CD14-positive monocyte (primary cell): ENCODE data around the gene TMEM209. TPM values are rescaled to one million over a fixed set of nuclear protein-coding genes. Genes with fewer than 3 reads are reported as not detected.

ENCODE experiments used
- DNase-seq, 3 donors: peaks; one replicate each; pipeline ENCODE4 v3.0.0-alpha.2; 2011 to 2022
- H2AFZ ChIP-seq: 2 replicates; pipeline ENCODE4 v1.6.0; 2012; ENCODE audit warnings: mild to moderate bottlenecking, low read depth, low read length, inconsistent platforms; ENCODE audit not compliant: insufficient read depth, poor library complexity, severe bottlenecking
- H3K27ac ChIP-seq, 2 donors: 1 replicate in 1 of 2; 2 replicates in 1 of 2; pipeline ENCODE4 v1.5.1; 2012 to 2013; ENCODE audit warnings: low read length in 2 of 2, control low read depth in 1 of 2, inconsistent platforms in 1 of 2, low read depth in 1 of 2, mild to moderate bottlenecking in 1 of 2
- H3K27me3 ChIP-seq, 2 donors: one replicate each; pipeline versions ENCODE4 v1.6.0 to v1.6.1; 2011 to 2013; ENCODE audit warnings: low read length in 2 of 2; ENCODE audit not compliant: control insufficient read depth in 2 of 2, insufficient read depth in 2 of 2
- H3K36me3 ChIP-seq, 2 donors: replicated peaks in 1 of 2; 1 replicate in 1 of 2; 2 replicates in 1 of 2; pipeline versions ENCODE4 v1.5.1 to v1.6.1; 2012 to 2013; ENCODE audit warnings: low read length in 2 of 2, control low read depth in 1 of 2, inconsistent platforms in 1 of 2, mild to moderate bottlenecking in 1 of 2; ENCODE audit not compliant: insufficient read depth in 2 of 2, control insufficient read depth in 1 of 2
- H3K4me1 ChIP-seq, 2 donors: 1 replicate in 1 of 2; 2 replicates in 1 of 2; pipeline versions ENCODE4 v1.5.1 to v1.6.1; 2012 to 2013; ENCODE audit warnings: low read length in 2 of 2, control low read depth in 1 of 2, inconsistent platforms in 1 of 2, mild to moderate bottlenecking in 1 of 2, moderate library complexity in 1 of 2; ENCODE audit not compliant: insufficient read depth in 2 of 2, control insufficient read depth in 1 of 2
- H3K4me2 ChIP-seq: replicated peaks from 2 replicates; pipeline ENCODE3; 2012; ENCODE audit warnings: low read length, moderate library complexity, mild to moderate bottlenecking; ENCODE audit not compliant: poor library complexity, severe bottlenecking; ENCODE audit errors: extremely low read depth
- H3K4me3 ChIP-seq, 3 experiments: fragments of 200-600 bp in 1 of 3; sonication (generic) in 1 of 3; replicated peaks in 1 of 3; 1 replicate in 2 of 3; 2 replicates in 1 of 3; pipeline ENCODE4 v1.5.1; 2011 to 2013; ENCODE audit warnings: low read length in 3 of 3, mild to moderate bottlenecking in 3 of 3, control low read depth in 2 of 3, low read depth in 2 of 3, inconsistent platforms in 1 of 3, moderate library complexity in 1 of 3
- H3K79me2 ChIP-seq: 2 replicates; pipeline ENCODE4 v1.6.0; 2012; ENCODE audit warnings: mild to moderate bottlenecking, control low read depth, inconsistent platforms, low read length, moderate library complexity; ENCODE audit not compliant: insufficient read depth
- H3K9ac ChIP-seq: 2 replicates; pipeline ENCODE4 v1.6.0; 2017; ENCODE audit warnings: low read length, mild to moderate bottlenecking; ENCODE audit not compliant: insufficient read depth, poor library complexity, severe bottlenecking
- H3K9me3 ChIP-seq, 2 donors: replicated peaks in 1 of 2; 1 replicate in 1 of 2; 2 replicates in 1 of 2; pipeline versions ENCODE4 v1.5.1 to v1.6.1; 2012 to 2013; ENCODE audit warnings: low read length in 2 of 2, control low read depth in 1 of 2; ENCODE audit not compliant: control insufficient read depth in 1 of 2, insufficient read depth in 1 of 2
- H4K20me1 ChIP-seq: 2 replicates; pipeline ENCODE4 v1.6.0; 2012; ENCODE audit warnings: mild to moderate bottlenecking, low read length, control low read depth, moderate library complexity; ENCODE audit not compliant: insufficient read depth
- H3K27ac Mint-ChIP-seq, 7 donors: one replicate each; pipeline ENCODE4 v1.8.0; 2020; ENCODE audit warnings: mild to moderate bottlenecking in 7 of 7, mixed read lengths in 7 of 7, moderate library complexity in 6 of 7, inconsistent platforms in 2 of 7
- H3K27me3 Mint-ChIP-seq, 3 donors: one replicate each; pipeline ENCODE4 v1.8.0; 2021 to 2022; ENCODE audit warnings: low read depth in 3 of 3, mild to moderate bottlenecking in 3 of 3, mixed read lengths in 3 of 3, moderate library complexity in 3 of 3, inconsistent platforms in 1 of 3
- H3K36me3 Mint-ChIP-seq, 2 donors: one replicate each; pipeline ENCODE4 v1.8.0; 2020; ENCODE audit warnings: mixed read lengths in 2 of 2, inconsistent platforms in 1 of 2, mild to moderate bottlenecking in 1 of 2
- H3K4me1 Mint-ChIP-seq: one replicate; pipeline ENCODE4 v1.8.0; 2020; ENCODE audit warnings: mild to moderate bottlenecking, mixed read lengths
- H3K4me3 Mint-ChIP-seq, 2 donors: one replicate each; pipeline ENCODE4 v1.8.0; 2020; ENCODE audit warnings: mild to moderate bottlenecking in 2 of 2, mixed read lengths in 2 of 2, moderate library complexity in 1 of 2
- H3K9me3 Mint-ChIP-seq, 7 donors: one replicate each; pipeline ENCODE4 v1.8.0; 2020 to 2022; ENCODE audit warnings: mixed read lengths in 7 of 7, mild to moderate bottlenecking in 6 of 7, moderate library complexity in 6 of 7, inconsistent platforms in 2 of 7
- WGBS: methylation state at CpG from one replicate; pipeline ENCODE4 v1.1.5; 2013; ENCODE audit warnings: missing lambda C conversion rate; ENCODE audit not compliant: insufficient coverage; 5-methylcytosine and 5-hydroxymethylcytosine counted together
- intact Hi-C, 2 donors: fragments of 100-400 bp; cut with micrococcal nuclease; formaldehyde crosslinking; loops; one replicate each; pipeline versions ENCODE4 v1.15.0 to v1.15.1; 2023
- polyA plus RNA-seq, 3 donors: library from polyadenylated mRNA; depleted of rRNA in 1 of 3; unstranded in 2 of 3; stranded (reverse) in 1 of 3; fragments of 300-500 nt in 2 of 3; fragments of >200 nt in 1 of 3; fragmentation: Illumina TruSeq in 2 of 3; gene quantifications; 1 replicate in 2 of 3; 2 replicates in 1 of 3; pipeline ENCODE4 v1.2.3, GENCODE V29; 2012 to 2021
- TF ChIP-seq, protein P1 (sequence below): fragments of 200-600 bp; IDR thresholded peaks from one replicate; pipeline ENCODE4 v1.8.0; 2022; ENCODE audit warnings: antibody characterized with exemption, mild to moderate bottlenecking

TMEM209 gene
- polyA plus RNA-seq, 3 donors: 7.7 to 16.7 (median 9.6) TPM

GRCh38 chr7:130207642-130208041, 2.4 kb upstream of the TMEM209 start, which contains the start of gene SSMEM1:
TSS of gene SSMEM1 (plus strand) at chr7:130207860. CDS start at chr7:130207911, 51 bp downstream.
- Histone ChIP-seq H2AFZ (peak within 1 kb of the TSS; percentile 27), H3K4me1 (peaks cover 6 to 11% of the 10 kb centered on the region in 2 donors)

DNA sequence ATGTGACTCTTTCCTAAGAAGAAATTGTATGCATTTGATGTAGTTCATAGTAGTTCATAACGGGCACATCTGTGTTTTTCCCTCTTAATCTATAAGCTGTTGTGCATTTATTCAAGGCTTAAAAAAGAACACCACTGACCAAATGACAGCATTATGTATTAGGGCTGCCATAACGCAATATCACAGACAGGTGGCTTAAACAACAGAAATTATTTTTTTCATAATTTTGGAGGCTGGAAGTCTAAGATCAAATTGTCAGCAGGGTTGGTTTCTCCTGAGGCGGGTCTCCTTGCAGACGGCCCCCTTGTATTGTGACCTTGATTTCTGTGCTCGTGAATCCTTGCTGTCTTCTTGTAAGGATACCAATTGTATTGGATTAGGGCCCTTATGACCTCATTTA, 1.8 kb upstream of the TMEM209 start:
- no CpG with 5 or more reads among the region's 5 CpGs for WGBS
- H3K4me1 ChIP-seq: peaks cover 6 to 11% of the 10 kb centered on the region in 2 donors
- peaks cover 9% of the 10 kb centered on the region for H3K4me1 Mint-ChIP-seq
- DNase-seq: no peak
- H3K27me3 ChIP-seq: no peaks in the 10 kb centered on the region
- H3K27me3 Mint-ChIP-seq: peaks cover 0 to 2% (median 0%) of the 10 kb centered on the region in 3 donors
- no peak overlapping the region for H3K4me3 Mint-ChIP-seq
- H2AFZ ChIP-seq: peak overlapping the region; percentile 27
- no peaks in the 10 kb centered on the region for H4K20me1 ChIP-seq
- intact Hi-C loops: no loop called here
- TF ChIP-seq, protein P1, sequence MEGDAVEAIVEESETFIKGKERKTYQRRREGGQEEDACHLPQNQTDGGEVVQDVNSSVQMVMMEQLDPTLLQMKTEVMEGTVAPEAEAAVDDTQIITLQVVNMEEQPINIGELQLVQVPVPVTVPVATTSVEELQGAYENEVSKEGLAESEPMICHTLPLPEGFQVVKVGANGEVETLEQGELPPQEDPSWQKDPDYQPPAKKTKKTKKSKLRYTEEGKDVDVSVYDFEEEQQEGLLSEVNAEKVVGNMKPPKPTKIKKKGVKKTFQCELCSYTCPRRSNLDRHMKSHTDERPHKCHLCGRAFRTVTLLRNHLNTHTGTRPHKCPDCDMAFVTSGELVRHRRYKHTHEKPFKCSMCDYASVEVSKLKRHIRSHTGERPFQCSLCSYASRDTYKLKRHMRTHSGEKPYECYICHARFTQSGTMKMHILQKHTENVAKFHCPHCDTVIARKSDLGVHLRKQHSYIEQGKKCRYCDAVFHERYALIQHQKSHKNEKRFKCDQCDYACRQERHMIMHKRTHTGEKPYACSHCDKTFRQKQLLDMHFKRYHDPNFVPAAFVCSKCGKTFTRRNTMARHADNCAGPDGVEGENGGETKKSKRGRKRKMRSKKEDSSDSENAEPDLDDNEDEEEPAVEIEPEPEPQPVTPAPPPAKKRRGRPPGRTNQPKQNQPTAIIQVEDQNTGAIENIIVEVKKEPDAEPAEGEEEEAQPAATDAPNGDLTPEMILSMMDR: no peak
- H3K9ac ChIP-seq: no peak overlapping the region
- H3K27ac ChIP-seq: no peak overlapping the region
- peaks cover 8 to 12% of the 10 kb centered on the region in 2 donors for H3K36me3 Mint-ChIP-seq
- peaks cover 9% of the 10 kb centered on the region for H3K79me2 ChIP-seq
- no peak overlapping the region for H3K4me2 ChIP-seq
- H3K36me3 ChIP-seq: peaks cover 7 to 14% of the 10 kb centered on the region in 2 donors
- peaks cover 0 to 3% (median 0%) of the 10 kb centered on the region in 7 donors for H3K9me3 Mint-ChIP-seq
- no peaks in the 10 kb centered on the region for H3K9me3 ChIP-seq
- peak overlapping the region in 1 of 7 donors; percentile 42 for H3K27ac Mint-ChIP-seq
- H3K4me3 ChIP-seq: no peak overlapping the region

More at GRCh38 chr7:130207642-130208041, 2.4 kb upstream of the TMEM209 start, which contains the start of gene SSMEM1:
- peaks cover 5 to 6% of the 10 kb centered on the region in 2 donors for H3K36me3 Mint-ChIP-seq
- no peak within 1 kb of the TSS for H3K4me2 ChIP-seq
- intact Hi-C loops: no loop called here
- peaks cover 9% of the 10 kb centered on the region for H3K79me2 ChIP-seq
- TF ChIP-seq, protein P1: no peak
- no peaks in the 10 kb centered on the region for H4K20me1 ChIP-seq
- H3K9ac ChIP-seq: no peak within 1 kb of the TSS
- no peak within 1 kb of the TSS for H3K4me3 Mint-ChIP-seq
- peaks cover 0 to 3% (median 0%) of the 10 kb centered on the region in 7 donors for H3K9me3 Mint-ChIP-seq
- peak within 1 kb of the TSS in 1 of 7 donors; percentile 42 for H3K27ac Mint-ChIP-seq
- H3K4me1 Mint-ChIP-seq: peaks cover 9% of the 10 kb centered on the region
- peaks cover 0 to 2% (median 2%) of the 10 kb centered on the region in 3 donors for H3K27me3 Mint-ChIP-seq
- DNase-seq: no peak
- no peak within 1 kb of the TSS for H3K4me3 ChIP-seq
- peaks cover under 1 to 8% of the 10 kb centered on the region in 2 donors for H3K36me3 ChIP-seq
- no peak within 1 kb of the TSS for H3K27ac ChIP-seq
- H3K9me3 ChIP-seq: no peaks in the 10 kb centered on the region
- H3K27me3 ChIP-seq: no peaks in the 10 kb centered on the region
